H1 (cell line): Measurements from ENCODE around the gene LPP. TPM values are rescaled to one million over a fixed set of nuclear protein-coding genes. Genes with fewer than 3 reads are reported as not detected.

ENCODE experiments used
- BACH1 ChIP-seq: IDR thresholded peaks from 2 replicates; pipeline ENCODE4 v1.6.1; 2012; ENCODE audit warnings: low read length, improper control_type of control experiment
- EP300 ChIP-seq, 2 experiments: IDR thresholded peaks; 1 replicate in 1 of 2; 2 replicates in 1 of 2; pipeline ENCODE4 v1.6.1; 2011 to 2012; ENCODE audit warnings: low read depth in 2 of 2, low read length in 2 of 2, mild to moderate bottlenecking in 2 of 2, borderline replicate concordance in 1 of 2, inconsistent platforms in 1 of 2, moderate library complexity in 1 of 2
- JUN ChIP-seq: IDR thresholded peaks from 2 replicates; pipeline ENCODE4 v1.6.1; 2011; ENCODE audit warnings: low read depth, mild to moderate bottlenecking, improper control_type of control experiment, low read length
- NRF1 ChIP-seq: IDR thresholded peaks from 2 replicates; pipeline ENCODE4 v1.6.1; 2011; ENCODE audit warnings: mild to moderate bottlenecking, low read depth, low read length, improper control_type of control experiment
- polyA plus RNA-seq, 7 experiments: library from polyadenylated mRNA; depleted of rRNA in 3 of 7; stranded (reverse) in 5 of 7; unstranded in 2 of 7; fragments of >200 nt in 5 of 7; fragments of 200-250 nt in 2 of 7; gene quantifications; 1 replicate in 5 of 7; 2 replicates in 1 of 7; 4 replicates in 1 of 7; pipeline versions ENCODE4 v1.2.1 to v1.2.3, GENCODE V29; 2011 to 2013; ENCODE audit warnings: missing spikeins in 2 of 7, mixed read lengths in 2 of 7
- total RNA-seq: library from RNA; stranded (reverse); fragmentation: NEBNext Ultra II Directional; extraction: Animal tissue kit (Norgen Biotek cat#: 25700); gene quantifications from 2 replicates; pipeline ENCODE4 v1.2.1, GENCODE V29; 2021

The LPP gene
- total and polyA plus RNA-seq, 2 of the 8 experiments (the other 6 are each of a cell fraction or from before 2014, with no cell fraction given) = 10.0 to 53.3 TPM

DNA sequence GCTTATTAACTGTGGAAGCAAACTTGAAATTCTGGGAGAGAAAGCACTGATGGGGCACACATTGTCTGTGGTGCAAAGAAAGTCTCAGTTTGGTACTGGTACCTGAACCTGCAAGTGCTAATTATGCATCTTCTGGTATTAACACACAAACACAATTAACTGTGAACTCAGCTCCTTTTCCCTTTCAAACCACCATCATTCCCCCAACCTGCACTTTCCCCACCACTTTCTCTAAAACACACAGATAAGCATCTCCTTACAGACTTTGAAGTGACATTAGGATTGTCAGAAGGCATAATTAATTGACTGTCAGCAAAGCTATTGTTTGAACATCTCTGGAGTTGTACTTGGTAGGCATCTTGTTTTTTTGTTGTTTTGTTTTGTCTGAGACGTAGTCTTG lies 565.6 kb downstream of the LPP start (continued):
- no peak for TF ChIP-seq BACH1
- TF ChIP-seq JUN = no peak
- TF ChIP-seq NRF1 = no peak
- no peak for TF ChIP-seq EP300 (IDR thresholded peaks at IDR 0.05; ENCODE audit: borderline replicate concordance in 1 of 2, low read depth in 2 of 2, low read length in 2 of 2)
